Endothelial cell of umbilical vein (primary cell): ENCODE data around the gene SRP68. TPM values are rescaled to one million over a fixed set of nuclear protein-coding genes. Genes with fewer than 3 reads are reported as not detected.
A peak's percentile ranks its signal among the peaks of the same experiment; 100 is the strongest.

ENCODE experiments used
- BruUV-seq: library from RNA; stranded (reverse); fragments of 400-500 nt; replicated peaks from 2 replicates; lab custom pipeline; 2021; lab: Mats Ljungman, UMichigan
- CTCF ChIA-PET: fragments of 300-600, 350-600 bp; sonication (Branson Sonifier 250); formaldehyde crosslinking; loops from one replicate; lab custom pipeline; 2021; ENCODE audit warnings: antibody characterized with exemption, inconsistent platforms; lab: Charles Lee
- POLR2A ChIA-PET: fragments of 300-600, 350-600 bp; sonication (Branson Sonifier 250); formaldehyde crosslinking; loops from one replicate; lab custom pipeline; 2021; ENCODE audit warnings: antibody characterized with exemption, inconsistent platforms; lab: Charles Lee
- DNase-seq: peaks from one replicate; pipeline ENCODE4 v3.0.0-alpha.2; 2011; ENCODE audit warnings: low read depth, low spot score
- FAIRE-seq: peaks from 2 replicates; lab custom pipeline; 2011; peaks lifted over from hg19 to GRCh38; lab: Jason Lieb, UNC
- H2AFZ ChIP-seq: 2 replicates; pipeline ENCODE4 v1.6.0; 2012; ENCODE audit warnings: low read depth, low read length, control low read depth, inconsistent platforms
- H3K27ac ChIP-seq: 2 replicates; pipeline ENCODE4 v1.5.1; 2011; ENCODE audit warnings: low read depth, mild to moderate bottlenecking, control low read depth, low read length, moderate library complexity; ENCODE audit not compliant: insufficient read depth
- H3K27me3 ChIP-seq, 2 experiments: 2 replicates each; pipeline versions ENCODE4 v1.6.0 to v1.6.1; 2011; ENCODE audit warnings: low read length in 2 of 2, mixed read lengths in 1 of 2; ENCODE audit not compliant: control insufficient read depth in 2 of 2, insufficient read depth in 2 of 2
- H3K36me3 ChIP-seq, 2 experiments: 2 replicates in 1 of 2; 3 replicates in 1 of 2; pipeline ENCODE4 v1.5.1; 2011; ENCODE audit warnings: low read length in 2 of 2, mild to moderate bottlenecking in 1 of 2, moderate library complexity in 1 of 2; ENCODE audit not compliant: control insufficient read depth in 2 of 2, insufficient read depth in 2 of 2; ENCODE audit errors: extremely low read depth in 1 of 2
- H3K4me1 ChIP-seq: 3 replicates; pipeline ENCODE4 v1.5.1; 2011; ENCODE audit warnings: mild to moderate bottlenecking, low read length; ENCODE audit not compliant: control insufficient read depth, insufficient read depth; ENCODE audit errors: extremely low read depth
- H3K4me2 ChIP-seq: 2 replicates; pipeline ENCODE4 v1.6.1; 2011; ENCODE audit warnings: low read length, control low read depth, mixed read lengths; ENCODE audit not compliant: insufficient read depth
- H3K4me3 ChIP-seq, 3 experiments: fragments of 200-600 bp in 1 of 3; sonication (generic), shearing (Covaris generic) in 1 of 3; replicated peaks in 1 of 3; 2 replicates each; pipeline ENCODE4 v1.5.1; 2011 to 2016; ENCODE audit warnings: control low read depth in 3 of 3, low read length in 3 of 3, mild to moderate bottlenecking in 2 of 3, inconsistent platforms in 1 of 3, low read depth in 1 of 3, moderate library complexity in 1 of 3; ENCODE audit not compliant: insufficient read depth in 1 of 3
- H3K79me2 ChIP-seq: 2 replicates; pipeline ENCODE4 v1.6.0; 2012; ENCODE audit warnings: low read length, inconsistent platforms; ENCODE audit not compliant: control insufficient read depth, insufficient read depth
- H3K9ac ChIP-seq: replicated peaks from 2 replicates; pipeline ENCODE3; 2011; ENCODE audit warnings: low read length, control low read depth; ENCODE audit not compliant: insufficient read depth; ENCODE audit errors: extremely low read depth
- H3K9me1 ChIP-seq: replicated peaks from 3 replicates; pipeline ENCODE4 v1.6.0; 2011; ENCODE audit warnings: mild to moderate bottlenecking, low read length; ENCODE audit not compliant: control insufficient read depth, insufficient read depth; ENCODE audit errors: extremely low read depth
- H3K9me3 ChIP-seq: replicated peaks from 2 replicates; pipeline ENCODE4 v1.5.1; 2012; ENCODE audit warnings: low read length, inconsistent platforms; ENCODE audit not compliant: control insufficient read depth, insufficient read depth
- H4K20me1 ChIP-seq: replicated peaks from 2 replicates; pipeline ENCODE3; 2011; ENCODE audit warnings: mild to moderate bottlenecking, low read length; ENCODE audit not compliant: control insufficient read depth, insufficient read depth; ENCODE audit errors: extremely low read depth
- CTCF ChIP-seq, 2 donors: IDR thresholded peaks; 1 replicate in 1 of 2; 2 replicates in 1 of 2; pipeline ENCODE4 v1.5.1; 2011; ENCODE audit warnings: low read length in 2 of 2, mild to moderate bottlenecking in 2 of 2, moderate library complexity in 2 of 2, control low read depth in 1 of 2, inconsistent platforms in 1 of 2, low read depth in 1 of 2; ENCODE audit not compliant: insufficient read depth in 1 of 2; ENCODE audit errors: extremely low read depth in 1 of 2
- EZH2 ChIP-seq: IDR thresholded peaks from 2 replicates; pipeline ENCODE4 v1.6.1; 2012; ENCODE audit warnings: borderline replicate concordance, low read depth, mild to moderate bottlenecking, moderate library complexity, low read length, inconsistent platforms; ENCODE audit not compliant: severe bottlenecking
- FOS ChIP-seq: IDR thresholded peaks from 2 replicates; pipeline ENCODE4 v1.6.1; 2011; ENCODE audit warnings: mild to moderate bottlenecking, low read length, moderate library complexity, borderline replicate concordance; ENCODE audit not compliant: insufficient read depth
- MYC ChIP-seq: IDR thresholded peaks from one replicate; pipeline ENCODE4 v1.6.1; 2011; ENCODE audit warnings: mild to moderate bottlenecking, low read depth, low read length
- POLR2AphosphoS5 ChIP-seq: IDR thresholded peaks from 2 replicates; pipeline ENCODE4 v1.6.1; 2012; ENCODE audit warnings: low read depth, mild to moderate bottlenecking, control low read depth, low read length, moderate library complexity; ENCODE audit not compliant: insufficient read depth
- dilution Hi-C: fragments of 300-500 bp; cut with MboI; formaldehyde crosslinking; loops from one replicate; pipeline ENCODE4 v1.15.0; 2019; ENCODE audit warnings: low sequenced_read_pairs; ENCODE audit not compliant: extremely low pct_ligation_motif_present
- intact Hi-C: fragments of 100-400 bp; cut with micrococcal nuclease; formaldehyde crosslinking; loops from one replicate; pipeline ENCODE4 v1.10.0; 2022
- polyA plus RNA-seq, 4 experiments: library from polyadenylated mRNA; depleted of rRNA in 3 of 4; stranded (reverse) in 3 of 4; unstranded in 1 of 4; fragments of >200 nt; gene quantifications; 2 replicates each; pipeline versions ENCODE4 v1.2.1 to v1.2.3, GENCODE V29; 2011 to 2012; ENCODE audit warnings: missing spikeins in 1 of 4
- total RNA-seq: library from RNA; stranded (reverse); gene quantifications from 2 replicates; pipeline ENCODE4 v1.2.3, GENCODE V29; 2021

SRP68 gene
- total and polyA plus RNA-seq, 2 donors (not counting 3 experiments of a cell fraction or from before 2014, with no cell fraction given) = 64.6 to 81.7 TPM

GRCh38 chr17:76005263-76006149 is 66.8 kb downstream of the SRP68 start:
- Histone ChIP-seq H3K27ac (no peak overlapping the region), H3K9me3 (no peaks in the 10 kb centered on the region), H2AFZ (no peak overlapping the region), H3K79me2 (no peaks in the 10 kb centered on the region), H3K4me3 (no peak overlapping the region), H3K36me3 (no peaks in the 10 kb centered on the region), H4K20me1 (no peaks in the 10 kb centered on the region), H3K27me3 (no peaks in the 10 kb centered on the region), H3K9ac (no peak overlapping the region), H3K9me1 (no peaks in the 10 kb centered on the region), H3K4me2 (no peak overlapping the region), H3K4me1 (no peaks in the 10 kb centered on the region)
- DNase-seq = peak; percentile 64
- ChIA-PET POLR2A (no interaction called here), CTCF (interaction anchor here (0.7 to 5.8 kb wide), 10 partner anchors 8 to 252 kb away, joined by 3 to 95 read pairs (median 3); partner anchors contain the start of genes MRPL38 and TRIM65)
- dilution Hi-C loops (no loop called here), intact Hi-C loops (loop anchor here (1.0 to 10.0 kb wide), 3 partner anchors 64 to 231 kb away; partner anchors contain the start of gene FBF1)
- no TSS peak for BruUV-seq
- no peak for TF ChIP-seq POLR2AphosphoS5
- TF ChIP-seq CTCF (IDR thresholded peaks at IDR 0.05; ENCODE audit: extremely low read depth in 1 of 2, insufficient read depth in 1 of 2, low read depth in 1 of 2, low read length in 2 of 2) = peak; percentile 59 to 65
- no peak for TF ChIP-seq MYC
- no peak for TF ChIP-seq FOS
- TF ChIP-seq EZH2 = no peak
- FAIRE-seq = peak; percentile 85
